ENCODE measurements around the gene JAM3.
"Not testable (repeated sequence)": the region's sequence is repeated elsewhere in the genome, so short reads cannot be mapped to it uniquely, and the experiment has no call there.

The JAM3 gene

GRCh38 chr11:134101282-134101681 lies 32.4 kb downstream of the JAM3 start:
- no peak for DNase-seq (ENCODE audit: low read depth in 3 of 3)

- DNase-seq (ENCODE audit: low read depth in 3 of 3) = no peak
These were observed 41.5 kb downstream of the JAM3 start for GRCh38 chr11:134110252-134110815.

- not testable (repeated sequence) for DNase-seq (ENCODE audit: low read depth in 3 of 3)
These were observed 44.9 kb downstream of the JAM3 start for GRCh38 chr11:134113787-134114186.

- no peak for DNase-seq (ENCODE audit: low read depth in 3 of 3)
These were observed 47.3 kb downstream of the JAM3 start for GRCh38 chr11:134116210-134116609.

- DNase-seq (ENCODE audit: low read depth in 3 of 3) = no peak
These were observed 49.1 kb downstream of the JAM3 start for GRCh38 chr11:134118006-134118405.

- DNase-seq (ENCODE audit: low read depth in 3 of 3) = no peak
These were observed 50.2 kb downstream of the JAM3 start for GRCh38 chr11:134119094-134119493.

GRCh38 chr11:134120143-134120850 lies 51.4 kb downstream of the JAM3 start:
- DNase-seq (ENCODE audit: low read depth in 3 of 3) = no peak

GRCh38 chr11:134120921-134121526 lies 52.2 kb downstream of the JAM3 start:
- no peak for DNase-seq (ENCODE audit: low read depth in 3 of 3)

GRCh38 chr11:134124660-134125451 lies 56.0 kb downstream of the JAM3 start:
- no peak for DNase-seq (ENCODE audit: low read depth in 3 of 3)

- DNase-seq (ENCODE audit: low read depth in 3 of 3) = no peak
These were observed 56.6 kb downstream of the JAM3 start for GRCh38 chr11:134125507-134125906.

GRCh38 chr11:134126217-134126822 lies 57.4 kb downstream of the JAM3 start:
- no peak for DNase-seq (ENCODE audit: low read depth in 3 of 3)

- no peak for DNase-seq (ENCODE audit: low read depth in 3 of 3)
These were observed 62.9 kb downstream of the JAM3 start for GRCh38 chr11:134131628-134132244.

- no peak for DNase-seq (ENCODE audit: low read depth in 3 of 3)
These were observed 63.9 kb downstream of the JAM3 start for GRCh38 chr11:134132808-134133207.

GRCh38 chr11:134134167-134134566 lies 65.3 kb downstream of the JAM3 start:
- DNase-seq (ENCODE audit: low read depth in 3 of 3) = no peak

GRCh38 chr11:134138376-134138775 lies 69.5 kb downstream of the JAM3 start:
- DNase-seq (ENCODE audit: low read depth in 3 of 3) = no peak

GRCh38 chr11:134139303-134139872 lies 70.5 kb downstream of the JAM3 start:
- no peak for DNase-seq (ENCODE audit: low read depth in 3 of 3)

- DNase-seq (ENCODE audit: low read depth in 3 of 3) = peak in 2 of 3 donors; percentile 9 to 26
These were observed 71.0 kb downstream of the JAM3 start for GRCh38 chr11:134139873-134140331.

GRCh38 chr11:134140961-134141490 lies 72.2 kb downstream of the JAM3 start:
- DNase-seq (ENCODE audit: low read depth in 3 of 3) = no peak

GRCh38 chr11:134142536-134142935 lies 73.7 kb downstream of the JAM3 start:
- DNase-seq (ENCODE audit: low read depth in 3 of 3) = no peak

GRCh38 chr11:134143801-134144200 lies 74.9 kb downstream of the JAM3 start:
- DNase-seq (ENCODE audit: low read depth in 3 of 3) = no peak

GRCh38 chr11:134144744-134145143 lies 75.9 kb downstream of the JAM3 start:
- DNase-seq (ENCODE audit: low read depth in 3 of 3) = no peak
